Naive thymus-derived CD4-positive, alpha-beta T cell (primary cell): ENCODE data around the gene LAMTOR1. TPM values are rescaled to one million over a fixed set of nuclear protein-coding genes. Genes with fewer than 3 reads are reported as not detected.

ENCODE experiments used
- ATAC-seq: fragments of 150-1000 bp; cut with Tn5 transposase; 2 replicates; pipeline ENCODE4 v1.10.0; 2021; ENCODE audit warnings: mild to moderate bottlenecking, moderate library complexity
- CTCF ChIA-PET: fragments of 350-600 bp; sonication (Branson Sonifier 250); formaldehyde crosslinking; loops from one replicate; lab custom pipeline; 2021; ENCODE audit warnings: antibody characterized with exemption; lab: Charles Lee
- POLR2A ChIA-PET: fragments of 350-600 bp; sonication (Branson Sonifier 250); formaldehyde crosslinking; loops from one replicate; lab custom pipeline; 2021; ENCODE audit warnings: antibody characterized with exemption, inconsistent platforms; lab: Charles Lee
- DNase-seq, 9 donors: peaks; one replicate each; pipeline versions ENCODE4 v3.0.0 to v3.0.0-alpha.2; 2020 to 2022; ENCODE audit warnings: mixed read lengths in 1 of 9
- H3K27ac ChIP-seq: one replicate; pipeline ENCODE4 v1.7.0; 2013; ENCODE audit warnings: mild to moderate bottlenecking, low read depth, low read length, moderate library complexity
- H3K27me3 ChIP-seq, 2 donors: one replicate each; pipeline ENCODE4 v1.7.0; 2013; ENCODE audit warnings: low read length in 2 of 2, mild to moderate bottlenecking in 2 of 2, moderate library complexity in 2 of 2; ENCODE audit not compliant: control insufficient read depth in 2 of 2, insufficient read depth in 2 of 2
- H3K36me3 ChIP-seq, 3 experiments: 1 replicate in 2 of 3; 2 replicates in 1 of 3; pipeline ENCODE4 v1.7.0; 2013; ENCODE audit warnings: low read length in 3 of 3, mild to moderate bottlenecking in 3 of 3, moderate library complexity in 1 of 3; ENCODE audit not compliant: insufficient read depth in 3 of 3, control insufficient read depth in 2 of 3
- H3K4me1 ChIP-seq, 2 donors: one replicate each; pipeline ENCODE4 v1.7.0; 2013; ENCODE audit warnings: low read length in 2 of 2, mild to moderate bottlenecking in 2 of 2, moderate library complexity in 1 of 2; ENCODE audit not compliant: control insufficient read depth in 2 of 2, insufficient read depth in 2 of 2
- H3K4me3 ChIP-seq: 2 replicates; pipeline ENCODE4 v1.7.0; 2013; ENCODE audit warnings: mild to moderate bottlenecking, low read length
- H3K9me3 ChIP-seq, 3 experiments: 1 replicate in 2 of 3; 2 replicates in 1 of 3; pipeline ENCODE4 v1.7.0; 2013; ENCODE audit warnings: low read length in 3 of 3; ENCODE audit not compliant: control insufficient read depth in 2 of 3
- H3K27ac Mint-ChIP-seq, 9 donors: one replicate each; pipeline ENCODE4 v1.8.0; 2020 to 2022; ENCODE audit warnings: mixed read lengths in 9 of 9, mild to moderate bottlenecking in 8 of 9, moderate library complexity in 5 of 9, inconsistent platforms in 2 of 9
- H3K27me3 Mint-ChIP-seq, 5 donors: one replicate each; pipeline ENCODE4 v1.8.0; 2021 to 2022; ENCODE audit warnings: mixed read lengths in 5 of 5, mild to moderate bottlenecking in 1 of 5
- H3K36me3 Mint-ChIP-seq, 5 donors: one replicate each; pipeline ENCODE4 v1.8.0; 2020 to 2022; ENCODE audit warnings: mixed read lengths in 5 of 5, mild to moderate bottlenecking in 3 of 5, inconsistent platforms in 1 of 5
- H3K4me1 Mint-ChIP-seq, 7 donors: one replicate each; pipeline ENCODE4 v1.8.0; 2020 to 2022; ENCODE audit warnings: mixed read lengths in 7 of 7, mild to moderate bottlenecking in 3 of 7, inconsistent platforms in 1 of 7
- H3K4me3 Mint-ChIP-seq, 10 donors: one replicate each; pipeline ENCODE4 v1.8.0; 2020 to 2022; ENCODE audit warnings: mild to moderate bottlenecking in 10 of 10, mixed read lengths in 10 of 10, moderate library complexity in 6 of 10, inconsistent platforms in 2 of 10
- H3K9me3 Mint-ChIP-seq, 11 donors: one replicate each; pipeline ENCODE4 v1.8.0; 2020 to 2022; ENCODE audit warnings: mixed read lengths in 11 of 11, mild to moderate bottlenecking in 4 of 11, inconsistent platforms in 1 of 11, moderate library complexity in 1 of 11
- intact Hi-C, 2 donors: fragments of 100-400 bp; cut with micrococcal nuclease; formaldehyde crosslinking; loops; one replicate each; pipeline ENCODE4 v1.15.1; 2023
- polyA plus RNA-seq, 2 donors: library from polyadenylated mRNA; unstranded; fragments of 300-500 nt; fragmentation: Illumina TruSeq; gene quantifications; one replicate each; pipeline ENCODE4 v1.2.3, GENCODE V29; 2021
- total RNA-seq, 6 experiments: library from RNA in 5 of 6; stranded (reverse) in 5 of 6; gene quantifications; 1 replicate in 5 of 6; 2 replicates in 1 of 6; pipeline ENCODE4 v1.2.3 and lab custom pipeline; 2021 to 2026

Gene LAMTOR1
- total and polyA plus RNA-seq, 7 experiments from 2014 or later, result 41.8 to 83.0 (median 69.7) TPM

DNA sequence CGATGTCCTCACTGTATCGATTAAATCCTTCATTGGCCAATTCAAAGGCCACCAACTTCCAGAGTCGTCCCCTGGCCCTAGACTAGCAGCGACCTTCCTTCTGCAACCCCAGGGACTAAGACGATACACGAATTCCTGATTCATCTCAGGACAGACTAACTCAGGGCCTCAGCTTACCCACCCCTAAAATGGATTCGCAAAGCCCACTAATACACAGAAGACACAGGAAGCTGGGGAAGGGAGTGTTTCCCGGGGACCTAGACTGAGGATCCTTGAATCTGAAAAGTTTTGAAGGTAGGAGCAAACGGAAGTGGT lies 509 bp downstream of the LAMTOR1 start:
- Mint-ChIP-seq H3K27me3 (no peaks in the 10 kb centered on the region), H3K4me1 (peaks cover 41 to 49% (median 44%) of the 10 kb centered on the region in 7 donors), H3K9me3 (no peaks in the 10 kb centered on the region), H3K27ac (peak overlapping the region; percentile 83 to 98 (median 94)), H3K4me3 (peak overlapping the region; percentile 66 to 97 (median 86)), H3K36me3 (peaks cover 4 to 22% (median 5%) of the 10 kb centered on the region in 5 donors)
- Histone ChIP-seq H3K27ac (peak overlapping the region; percentile 93), H3K4me3 (peak overlapping the region; percentile 54), H3K4me1 (peaks cover 20% of the 10 kb centered on the region in 2 donors), H3K36me3 (peaks cover 0 to 31% (median 6%) of the 10 kb centered on the region in 3 experiments), H3K9me3 (no peaks in the 10 kb centered on the region), H3K27me3 (no peaks in the 10 kb centered on the region)
- POLR2A ChIA-PET, result interaction anchor here (0.9 to 5.3 kb wide), 7 partner anchors 10 to 120 kb away, joined by 4 to 55 read pairs (median 8); partner anchors contain the start of gene ANAPC15
- intact Hi-C loops, result loop anchor here in 1 of 2 donors (2.0 kb wide), 3 partner anchors 120 to 332 kb away; partner anchors contain the start of genes CLPB, RNF121 and XNDC1N
- CTCF ChIA-PET, result interaction anchor here (0.9 to 2.9 kb wide), 4 partner anchors 11 to 77 kb away, joined by 3 to 11 read pairs (median 6); no protein-coding TSS in a partner anchor
- ATAC-seq, result no peak
- DNase-seq, result no peak

DNA sequence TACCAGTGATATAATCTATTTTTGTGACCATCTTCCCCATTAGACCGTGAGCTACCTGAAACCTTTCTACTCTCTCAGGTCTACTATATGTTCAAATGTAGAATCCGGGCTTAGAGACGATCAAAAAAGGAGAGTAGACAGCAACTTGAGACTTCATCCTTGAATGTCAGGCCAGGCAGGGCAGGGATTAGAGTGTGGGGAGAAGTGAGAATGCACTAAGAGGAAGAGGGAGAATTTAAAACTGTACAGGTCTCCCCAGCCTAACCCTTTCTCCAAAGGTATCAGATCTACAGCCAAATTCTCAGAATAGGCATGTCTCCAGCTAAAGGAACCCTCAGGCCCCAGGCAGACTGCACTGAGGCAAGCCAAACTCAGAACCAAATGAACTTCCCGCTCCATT lies 935 bp downstream of the LAMTOR1 start:
- H3K4me1 Mint-ChIP-seq, result peaks cover 41 to 49% (median 44%) of the 10 kb centered on the region in 7 donors
- ChIA-PET POLR2A (interaction anchor here (0.9 to 5.3 kb wide), 7 partner anchors 10 to 121 kb away, joined by 4 to 55 read pairs (median 8); partner anchors contain the start of gene ANAPC15), CTCF (interaction anchor here (0.9 to 2.9 kb wide), 4 partner anchors 11 to 77 kb away, joined by 3 to 11 read pairs (median 6); no protein-coding TSS in a partner anchor)
- peak overlapping the region; percentile 54 for H3K4me3 ChIP-seq
- DNase-seq (no peak), ATAC-seq (no peak)
- peak overlapping the region; percentile 93 for H3K27ac ChIP-seq
- H3K27ac Mint-ChIP-seq, result peak overlapping the region; percentile 83 to 98 (median 94)
- peak overlapping the region; percentile 66 to 97 (median 86) for H3K4me3 Mint-ChIP-seq
- H3K36me3 Mint-ChIP-seq, result peaks cover 4 to 20% (median 5%) of the 10 kb centered on the region in 5 donors
- no peaks in the 10 kb centered on the region for H3K9me3 Mint-ChIP-seq
- no peaks in the 10 kb centered on the region for H3K27me3 Mint-ChIP-seq
- H3K9me3 ChIP-seq, result no peaks in the 10 kb centered on the region
- intact Hi-C loops, result loop anchor here in 1 of 2 donors (2.0 kb wide), 3 partner anchors 121 to 333 kb away; partner anchors contain the start of genes CLPB, RNF121 and XNDC1N
- H3K27me3 ChIP-seq, result no peaks in the 10 kb centered on the region
- H3K4me1 ChIP-seq, result peaks cover 20% of the 10 kb centered on the region in 2 donors
- H3K36me3 ChIP-seq, result peaks cover 0 to 36% (median 6%) of the 10 kb centered on the region in 3 experiments

DNA sequence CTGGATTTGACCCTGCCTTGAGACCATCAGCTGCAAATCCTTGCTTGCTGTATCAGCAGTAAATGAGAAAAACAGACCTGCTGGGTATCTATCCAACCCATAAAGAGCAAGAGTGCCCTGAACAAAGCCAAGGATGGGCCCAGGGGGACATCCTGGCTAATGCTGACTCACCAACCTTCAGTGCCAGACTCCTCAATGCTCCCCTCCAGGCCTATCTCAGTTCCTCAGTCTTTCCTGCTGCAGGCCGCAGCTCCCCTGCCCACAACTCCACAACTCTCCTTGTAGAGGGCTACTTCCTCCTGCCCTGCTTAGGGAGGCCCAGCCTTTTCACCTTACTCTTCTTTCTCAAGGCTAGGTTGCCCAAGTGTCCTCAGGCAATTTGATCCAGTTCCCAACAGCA lies 2.6 kb downstream of the LAMTOR1 start:
- Histone ChIP-seq H3K27ac (no peak overlapping the region), H3K27me3 (no peaks in the 10 kb centered on the region), H3K4me1 (peaks cover 20% of the 10 kb centered on the region in 2 donors), H3K4me3 (no peak overlapping the region), H3K36me3 (peaks cover 0 to 45% (median 6%) of the 10 kb centered on the region in 3 experiments), H3K9me3 (no peaks in the 10 kb centered on the region)
- ATAC-seq (no peak), DNase-seq (no peak)
- H3K27ac Mint-ChIP-seq, result peak overlapping the region; percentile 16 to 98 (median 72)
- intact Hi-C loops, result no loop called here
- peaks cover 41 to 49% (median 44%) of the 10 kb centered on the region in 7 donors for H3K4me1 Mint-ChIP-seq
- H3K27me3 Mint-ChIP-seq, result no peaks in the 10 kb centered on the region
- peak overlapping the region in 2 of 10 donors; percentile 20 to 66 for H3K4me3 Mint-ChIP-seq
- no peaks in the 10 kb centered on the region for H3K9me3 Mint-ChIP-seq
- peaks cover 4 to 20% (median 5%) of the 10 kb centered on the region in 5 donors for H3K36me3 Mint-ChIP-seq
- POLR2A ChIA-PET, result interaction anchor here (0.6 to 5.3 kb wide), 10 partner anchors 9 to 106 kb away, joined by 3 to 55 read pairs (median 9); partner anchors contain the start of genes ANAPC15 and IL18BP
- CTCF ChIA-PET, result interaction anchor here (1.2 to 2.9 kb wide), 5 partner anchors 10 to 84 kb away, joined by 3 to 18 read pairs (median 8); no protein-coding TSS in a partner anchor

- peaks cover 0 to 18% (median 5%) of the 10 kb centered on the region in 5 donors for H3K36me3 Mint-ChIP-seq
- H3K27me3 Mint-ChIP-seq, result no peaks in the 10 kb centered on the region
- no peaks in the 10 kb centered on the region for H3K9me3 Mint-ChIP-seq
- no peaks in the 10 kb centered on the region for H3K9me3 ChIP-seq
- peaks cover 0 to 49% (median 6%) of the 10 kb centered on the region in 3 experiments for H3K36me3 ChIP-seq
- CTCF ChIA-PET, result interaction anchor here (1.5 to 2.9 kb wide), 3 partner anchors 9 to 84 kb away, joined by 3 to 18 read pairs (median 8); no protein-coding TSS in a partner anchor
- H3K27ac Mint-ChIP-seq, result peak overlapping the region in 5 of 9 donors; percentile 38 to 98 (median 72)
- no peaks in the 10 kb centered on the region for H3K27me3 ChIP-seq
- no peak overlapping the region for H3K27ac ChIP-seq
- ATAC-seq, result no peak
- POLR2A ChIA-PET, result interaction anchor here (0.6 to 5.3 kb wide), 9 partner anchors 8 to 106 kb away, joined by 3 to 55 read pairs (median 8); partner anchors contain the start of genes ANAPC15 and IL18BP
- H3K4me1 Mint-ChIP-seq, result peaks cover 41 to 49% (median 44%) of the 10 kb centered on the region in 7 donors
- H3K4me1 ChIP-seq, result peaks cover 20% of the 10 kb centered on the region in 2 donors
- no peak overlapping the region for H3K4me3 Mint-ChIP-seq
- intact Hi-C loops, result no loop called here
- DNase-seq, result no peak
- H3K4me3 ChIP-seq, result no peak overlapping the region
Observed at GRCh38 chr11:72100009-72100408, 3.1 kb downstream of the LAMTOR1 start.

- H3K9me3 ChIP-seq, result no peaks in the 10 kb centered on the region
- no peak for ATAC-seq
- peaks cover 14 to 15% of the 10 kb centered on the region in 2 donors for H3K4me1 ChIP-seq
- Mint-ChIP-seq H3K27ac (peak overlapping the region in 2 of 9 donors; percentile 43 to 64), H3K4me3 (no peak overlapping the region), H3K36me3 (peaks cover 0 to 20% (median 5%) of the 10 kb centered on the region in 5 donors), H3K9me3 (no peaks in the 10 kb centered on the region), H3K4me1 (peaks cover 31 to 39% (median 36%) of the 10 kb centered on the region in 7 donors), H3K27me3 (no peaks in the 10 kb centered on the region)
- intact Hi-C loops, result no loop called here
- H3K36me3 ChIP-seq, result peaks cover 0 to 58% (median 6%) of the 10 kb centered on the region in 3 experiments
- CTCF ChIA-PET, result interaction anchor here (0.7 to 1.1 kb wide), 2 partner anchors 78 to 99 kb away, joined by 3 read pairs; no protein-coding TSS in a partner anchor
- H3K27me3 ChIP-seq, result no peaks in the 10 kb centered on the region
- no peak overlapping the region for H3K4me3 ChIP-seq
- H3K27ac ChIP-seq, result no peak overlapping the region
- no peak for DNase-seq
- POLR2A ChIA-PET, result interaction anchor here (0.6 to 2.0 kb wide), 3 partner anchors 13 to 86 kb away, joined by 3 to 10 read pairs (median 4); partner anchors contain the start of gene ANAPC15
Observed at GRCh38 chr11:72098741-72099140, 4.4 kb downstream of the LAMTOR1 start.

- Mint-ChIP-seq H3K4me1 (peaks cover 11 to 18% (median 13%) of the 10 kb centered on the region in 7 donors), H3K27ac (peak overlapping the region in 8 of 9 donors; percentile 18 to 90 (median 64)), H3K4me3 (no peak overlapping the region), H3K36me3 (peaks cover 0 to 15% (median 0%) of the 10 kb centered on the region in 5 donors), H3K27me3 (no peaks in the 10 kb centered on the region), H3K9me3 (no peaks in the 10 kb centered on the region)
- ChIA-PET POLR2A (interaction anchor here (0.8 to 6.0 kb wide), 7 partner anchors 9 to 66 kb away, joined by 3 to 56 read pairs (median 8); partner anchors contain the start of genes ANAPC15 and LRRC51), CTCF (interaction anchor here (0.9 to 7.0 kb wide), 22 partner anchors 9 to 114 kb away, joined by 3 to 143 read pairs (median 7); no protein-coding TSS in a partner anchor)
- Histone ChIP-seq H3K4me1 (peaks cover 0 to 3% of the 10 kb centered on the region in 2 donors), H3K27me3 (no peaks in the 10 kb centered on the region), H3K27ac (peak overlapping the region; percentile 14), H3K9me3 (no peaks in the 10 kb centered on the region), H3K4me3 (no peak overlapping the region), H3K36me3 (peaks cover 0 to 24% (median 6%) of the 10 kb centered on the region in 3 experiments)
- intact Hi-C loops, result loop anchor here (1.0 kb wide), 4 partner anchors 51 to 114 kb away; no protein-coding TSS in a partner anchor
- DNase-seq (peak; percentile 50 to 79 (median 74)), ATAC-seq (peak; percentile 99)
Observed at GRCh38 chr11:72091292-72091691, 11.8 kb downstream of the LAMTOR1 start.
